Urinary bladder (tissue), 4 donors: ENCODE results near the gene MBTPS1. TPM values are rescaled to one million over a fixed set of nuclear protein-coding genes. Genes with fewer than 3 reads are reported as not detected.

Experiments used
- DNase-seq: peaks from one replicate; pipeline ENCODE4 v3.0.0-alpha.2; 2015; ENCODE audit errors: extremely low spot score
- H3K27ac ChIP-seq: one replicate; pipeline ENCODE4 v1.5.1; 2013; ENCODE audit warnings: low read depth, mild to moderate bottlenecking, moderate library complexity
- H3K36me3 ChIP-seq: one replicate; pipeline ENCODE4 v1.6.1; 2013; ENCODE audit warnings: mild to moderate bottlenecking, moderate library complexity; ENCODE audit not compliant: insufficient read depth
- H3K4me1 ChIP-seq: one replicate; pipeline ENCODE4 v1.6.1; 2013; ENCODE audit warnings: mild to moderate bottlenecking, moderate library complexity; ENCODE audit not compliant: insufficient read depth
- H3K4me3 ChIP-seq: one replicate; pipeline ENCODE4 v1.5.1; 2013; ENCODE audit warnings: low read depth, low read length
- WGBS: extraction: QIAGEN DNeasy Blood & Tissue Kit; methylation state at CpG from one replicate; pipeline ENCODE4 v1.1.7; 2013; 5-methylcytosine and 5-hydroxymethylcytosine counted together
- polyA plus RNA-seq: library from polyadenylated mRNA; stranded (reverse); fragments of 200-250 nt; gene quantifications from one replicate; pipeline ENCODE4 v1.2.3, GENCODE V29; 2013
- total RNA-seq: library from RNA; depleted of rRNA; stranded (reverse); fragments of >200 nt; gene quantifications from one replicate; pipeline ENCODE4 v1.2.3, GENCODE V29; 2014
- donor health status: healthy with polysubstance abuse.
- donor health status: healthy.

Gene MBTPS1
- total and polyA plus RNA-seq, 2 donors, result 67.8 to 81.3 TPM

- Histone ChIP-seq H3K4me1 (no peaks in the 10 kb centered on the region), H3K36me3 (peaks cover 14% of the 10 kb centered on the region), H3K27ac (no peak overlapping the region), H3K4me3 (no peak overlapping the region)
- 88% methylated on average over 13 of the region's 13 CpGs for WGBS
- DNase-seq, result no peak
Observed at GRCh38 chr16:84068783-84069462, 47.8 kb downstream of the MBTPS1 start.

- Histone ChIP-seq H3K27ac (no peak overlapping the region), H3K4me1 (no peaks in the 10 kb centered on the region), H3K4me3 (no peak overlapping the region), H3K36me3 (peaks cover 14% of the 10 kb centered on the region)
- WGBS, result 96% methylated on average over 8 of the region's 8 CpGs
- no peak for DNase-seq
Observed at GRCh38 chr16:84068041-84068440, 48.7 kb downstream of the MBTPS1 start.

- peaks cover 14% of the 10 kb centered on the region for H3K36me3 ChIP-seq
- H3K4me1 ChIP-seq, result no peaks in the 10 kb centered on the region
- 92% methylated on average over 9 of the region's 9 CpGs for WGBS
- DNase-seq, result no peak
- H3K27ac ChIP-seq, result no peak overlapping the region
- no peak overlapping the region for H3K4me3 ChIP-seq
Observed at GRCh38 chr16:84067640-84068039, 49.1 kb downstream of the MBTPS1 start.

GRCh38 chr16:84065536-84066132 is 51.1 kb downstream of the MBTPS1 start:
- H3K4me3 ChIP-seq, result no peak overlapping the region
- WGBS, result 36% methylated on average over 12 of the region's 12 CpGs
- no peak overlapping the region for H3K27ac ChIP-seq
- peaks cover 12% of the 10 kb centered on the region for H3K36me3 ChIP-seq
- no peaks in the 10 kb centered on the region for H3K4me1 ChIP-seq
- DNase-seq, result no peak

- no peak for DNase-seq
- 92% methylated on average over 4 of the region's 4 CpGs for whole genome bisulfite sequencing
Observed at GRCh38 chr16:84063980-84064379, 52.8 kb downstream of the MBTPS1 start.

GRCh38 chr16:84062734-84063640 is 53.8 kb downstream of the MBTPS1 start:
- 45% methylated on average over 25 of the region's 25 CpGs for WGBS
- H3K36me3 ChIP-seq, result peaks cover 4% of the 10 kb centered on the region

More at GRCh38 chr16:84063980-84064379, 52.8 kb downstream of the MBTPS1 start:
- Histone ChIP-seq H3K27ac (no peak overlapping the region), H3K4me3 (no peak overlapping the region), H3K4me1 (no peaks in the 10 kb centered on the region), H3K36me3 (peaks cover 7% of the 10 kb centered on the region)

GRCh38 chr16:84061236-84061819 is 55.4 kb downstream of the MBTPS1 start:
- no peak for DNase-seq
- Histone ChIP-seq H3K36me3 (no peaks in the 10 kb centered on the region), H3K27ac (no peak overlapping the region), H3K4me3 (no peak overlapping the region), H3K4me1 (no peaks in the 10 kb centered on the region)
- WGBS, result 90% methylated on average over 7 of the region's 7 CpGs

More at GRCh38 chr16:84062734-84063640, 53.8 kb downstream of the MBTPS1 start:
- no peak overlapping the region for H3K27ac ChIP-seq
- H3K4me1 ChIP-seq, result no peaks in the 10 kb centered on the region
- DNase-seq, result no peak
- H3K4me3 ChIP-seq, result no peak overlapping the region

- WGBS, result 96% methylated on average over 28 of the region's 28 CpGs
- no peaks in the 10 kb centered on the region for H3K4me1 ChIP-seq
- peaks cover 3% of the 10 kb centered on the region for H3K36me3 ChIP-seq
- H3K27ac ChIP-seq, result no peak overlapping the region
- H3K4me3 ChIP-seq, result no peak overlapping the region
- DNase-seq, result no peak
Observed at GRCh38 chr16:84059946-84060901, 56.5 kb downstream of the MBTPS1 start.

- no peak overlapping the region for H3K27ac ChIP-seq
- H3K4me3 ChIP-seq, result no peak overlapping the region
- WGBS, result 88% methylated on average over 11 of the region's 11 CpGs
- no peak for DNase-seq
- peaks cover 9% of the 10 kb centered on the region for H3K36me3 ChIP-seq
- no peaks in the 10 kb centered on the region for H3K4me1 ChIP-seq
Observed at GRCh38 chr16:84059111-84059510, 57.6 kb downstream of the MBTPS1 start.

- H3K4me1 ChIP-seq, result no peaks in the 10 kb centered on the region
- DNase-seq, result no peak
- 87% methylated on average over 11 of the region's 11 CpGs for WGBS
- H3K4me3 ChIP-seq, result no peak overlapping the region
- no peak overlapping the region for H3K27ac ChIP-seq
- H3K36me3 ChIP-seq, result peaks cover 9% of the 10 kb centered on the region
Observed at GRCh38 chr16:84058664-84059063, 58.1 kb downstream of the MBTPS1 start.

GRCh38 chr16:84058211-84058610 is 58.5 kb downstream of the MBTPS1 start:
- Histone ChIP-seq H3K4me1 (no peaks in the 10 kb centered on the region), H3K4me3 (no peak overlapping the region), H3K27ac (no peak overlapping the region), H3K36me3 (peaks cover 9% of the 10 kb centered on the region)
- WGBS, result 95% methylated on average over 15 of the region's 15 CpGs
- no peak for DNase-seq

GRCh38 chr16:84056933-84057332 is 59.8 kb downstream of the MBTPS1 start:
- no peak overlapping the region for H3K4me3 ChIP-seq
- 93% methylated on average over 7 of the region's 7 CpGs for WGBS
- no peak for DNase-seq
- peaks cover 9% of the 10 kb centered on the region for H3K36me3 ChIP-seq
- no peak overlapping the region for H3K27ac ChIP-seq
- H3K4me1 ChIP-seq, result no peaks in the 10 kb centered on the region
